ENCODE measurements around the gene HS3ST6.
"Not testable (repeated sequence)": the region's sequence is repeated elsewhere in the genome, so short reads cannot be mapped to it uniquely, and the experiment has no call there.

Gene HS3ST6

DNA sequence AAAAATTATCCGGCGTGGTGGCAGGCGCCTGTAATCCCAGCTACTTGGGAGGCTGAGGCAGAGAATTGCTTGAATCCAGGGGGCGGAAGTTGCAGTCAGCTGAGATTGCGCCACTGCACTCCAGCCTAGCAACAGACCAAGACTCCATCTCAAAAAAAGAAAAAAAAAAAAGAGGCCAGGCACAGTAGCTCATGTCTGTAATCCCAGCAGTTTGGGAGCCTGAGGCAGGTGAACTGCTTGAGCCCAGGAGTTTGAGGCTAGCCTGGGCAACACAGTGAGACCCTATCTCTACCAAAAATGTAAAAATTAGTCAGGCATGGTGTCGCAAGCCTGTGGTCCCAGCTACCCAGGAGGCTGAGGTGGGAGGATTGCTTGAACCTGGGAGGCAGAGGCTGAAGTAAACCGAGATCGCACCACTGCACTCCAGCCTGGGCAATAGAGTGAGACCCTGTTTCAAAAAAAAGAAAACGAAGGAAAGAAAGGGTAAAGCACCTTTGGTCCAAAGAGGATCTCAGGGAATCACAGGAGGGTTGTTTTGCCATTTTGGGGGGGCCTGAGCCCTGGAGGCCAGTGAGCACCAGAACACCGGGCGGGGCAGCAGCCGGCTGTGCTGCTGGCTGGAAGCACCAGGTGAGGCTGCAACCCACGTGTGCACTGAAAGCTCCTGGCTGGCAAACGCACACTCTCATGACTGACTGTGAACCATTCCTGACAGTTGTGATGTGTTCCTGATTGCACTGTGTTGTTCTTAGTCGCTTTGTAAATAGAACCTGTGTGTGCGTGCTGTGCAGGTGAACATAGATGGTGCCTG, 18.4 kb downstream of the HS3ST6 start:
- Histone ChIP-seq H3K9ac (no peak overlapping the region), H3K4me1 (peaks cover 0 to 13% (median 11%) of the 10 kb centered on the region in 10 experiments; a peak in 11 of 20 replicates), H3K27ac (no peak overlapping the region), H4K20me1 (no peaks in the 10 kb centered on the region), H3K27me3 (peaks cover 0 to 9% (median 0%) of the 10 kb centered on the region in 11 experiments; a peak in 4 of 22 replicates), H3K4me3 (no peak overlapping the region), H3K36me3 (no peaks in the 10 kb centered on the region), H3K4me2 (no peak overlapping the region), H3K9me3 (replicated peaks in 1 of 11) (no peaks in the 10 kb centered on the region)
- TF ChIP-seq Cebpa-rat (IDR thresholded peaks at IDR 0.05): no peak

DNA sequence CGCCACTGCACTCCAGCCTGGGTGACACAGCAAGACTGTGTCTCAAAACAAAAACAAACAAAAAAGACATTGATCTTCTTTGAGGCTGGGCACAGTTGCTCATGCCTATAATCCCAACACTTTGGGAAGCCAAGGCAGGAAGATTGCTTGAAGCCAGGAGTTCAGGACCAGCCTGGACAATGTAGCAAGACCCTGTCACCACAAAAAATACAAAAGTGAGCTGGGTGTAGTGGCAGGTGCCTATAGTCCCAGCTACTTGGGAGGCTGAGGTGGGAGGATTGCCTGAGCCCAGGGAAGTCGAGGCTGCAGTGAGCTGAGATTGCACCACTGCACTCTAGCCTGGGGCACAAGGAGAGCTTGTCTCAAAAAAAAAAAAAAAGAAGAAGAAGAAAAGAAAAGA, 20.5 kb downstream of the HS3ST6 start:
- not testable (repeated sequence) for H3K4me2 ChIP-seq; H3K4me3 ChIP-seq; H4K20me1 ChIP-seq; H3K9ac ChIP-seq; H3K9me3 ChIP-seq (replicated peaks in 1 of 11); H3K36me3 ChIP-seq; H3K27me3 ChIP-seq; H3K27ac ChIP-seq
- peaks cover 0 to 13% (median 3%) of the 10 kb centered on the region in 10 experiments; a peak in 9 of 20 replicates for H3K4me1 ChIP-seq

DNA sequence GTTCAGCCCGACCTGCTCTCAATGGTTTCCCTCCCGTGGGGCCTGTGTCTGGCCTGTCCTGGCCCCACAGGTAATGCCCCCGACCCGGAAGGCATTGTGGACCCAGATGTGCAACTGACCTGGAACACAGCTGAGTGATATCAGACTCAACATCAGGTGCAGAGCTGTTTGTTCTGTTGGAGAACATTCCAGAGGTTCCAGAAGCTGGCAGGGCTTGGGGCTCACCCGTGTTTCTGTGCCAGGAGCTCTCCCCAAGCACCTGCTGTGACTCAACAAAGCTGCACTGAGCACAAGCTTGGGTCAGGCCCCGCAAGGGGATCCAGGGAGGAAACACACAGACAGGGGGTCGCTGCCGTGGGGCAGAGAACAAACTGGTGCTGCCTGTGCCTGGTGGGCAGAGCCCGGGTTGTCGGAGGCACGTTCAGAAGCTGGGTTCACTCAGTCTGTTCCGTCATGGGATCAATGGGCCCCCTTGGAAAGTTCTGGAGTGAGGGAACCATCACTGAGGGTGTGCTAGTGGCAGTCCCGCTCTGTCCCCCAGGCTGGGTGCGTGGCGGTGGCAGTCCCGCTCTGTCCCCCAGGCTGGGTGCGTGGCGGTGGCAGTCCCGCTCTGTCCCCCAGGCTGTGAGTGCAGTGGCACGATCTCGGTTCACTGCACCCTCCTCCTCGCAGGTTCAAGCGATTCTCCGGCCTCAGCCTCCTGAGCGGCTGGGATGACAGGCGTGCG, 22.1 kb downstream of the HS3ST6 start:
- H3K36me3 ChIP-seq: no peaks in the 10 kb centered on the region
- H3K4me3 ChIP-seq: no peak overlapping the region
- no peak overlapping the region for H3K9ac ChIP-seq
- H3K4me1 ChIP-seq: peaks cover 0 to 13% (median 3%) of the 10 kb centered on the region in 10 experiments; a peak in 9 of 20 replicates
- H4K20me1 ChIP-seq: no peaks in the 10 kb centered on the region
- H3K27me3 ChIP-seq: peaks cover 0 to 9% (median 0%) of the 10 kb centered on the region in 11 experiments; a peak in 4 of 22 replicates
- TF ChIP-seq Cebpa-rat (IDR thresholded peaks at IDR 0.05): no peak
- H3K9me3 ChIP-seq (replicated peaks in 1 of 11): no peaks in the 10 kb centered on the region
- no peak overlapping the region for H3K4me2 ChIP-seq
- H3K27ac ChIP-seq: no peak overlapping the region

DNA sequence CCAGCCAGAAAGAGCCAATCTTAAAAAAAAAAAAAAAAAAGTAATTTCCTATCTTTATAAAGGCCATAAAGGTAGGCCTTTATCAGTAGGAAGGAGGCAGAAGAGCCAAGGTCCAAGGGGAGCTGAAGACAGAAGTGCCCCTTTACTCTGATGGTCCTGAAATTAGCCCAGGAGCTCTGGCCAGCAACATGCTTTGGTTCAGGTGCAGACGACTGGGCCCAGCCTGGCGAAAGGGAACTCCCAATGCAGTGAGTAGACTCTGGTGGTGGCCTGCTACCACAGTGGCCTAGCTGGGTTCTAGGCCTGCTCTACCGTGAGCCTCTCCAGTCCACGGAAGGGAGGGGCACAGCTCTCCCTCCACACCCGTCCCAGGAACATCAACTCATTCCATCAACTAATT, 23.1 kb downstream of the HS3ST6 start:
- Histone ChIP-seq H3K27me3 (peaks cover 0 to 3% (median 0%) of the 10 kb centered on the region in 11 experiments; a peak in 3 of 22 replicates), H3K9me3 (replicated peaks in 1 of 11) (no peaks in the 10 kb centered on the region), H3K4me2 (no peak overlapping the region), H3K27ac (no peak overlapping the region), H3K36me3 (no peaks in the 10 kb centered on the region), H4K20me1 (no peaks in the 10 kb centered on the region), H3K4me3 (no peak overlapping the region), H3K4me1 (peaks cover 0 to 13% (median 3%) of the 10 kb centered on the region in 10 experiments; a peak in 9 of 20 replicates), H3K9ac (no peak overlapping the region)
- TF ChIP-seq Cebpa-rat (IDR thresholded peaks at IDR 0.05): no peak

DNA sequence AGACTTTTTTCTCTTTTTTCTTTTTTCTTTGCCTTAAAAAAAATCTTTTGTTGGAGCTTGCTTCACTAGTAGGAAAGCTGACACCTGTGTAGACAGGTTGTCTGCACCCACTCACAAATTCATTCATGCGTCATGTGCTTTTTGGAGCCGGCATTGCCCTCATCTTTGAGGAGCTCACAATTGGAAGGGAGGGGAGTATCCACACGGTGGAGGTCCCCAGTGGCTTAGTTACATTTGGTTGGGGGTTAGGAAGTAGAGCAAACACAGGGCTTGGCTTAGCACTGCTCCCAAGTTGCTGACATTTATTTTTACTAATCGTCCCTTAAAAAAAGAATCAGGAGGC, 27.5 kb downstream of the HS3ST6 start:
- Histone ChIP-seq H3K27me3 (no peaks in the 10 kb centered on the region), H3K4me2 (no peak overlapping the region), H4K20me1 (no peaks in the 10 kb centered on the region), H3K4me1 (peaks cover 0 to 13% (median 3%) of the 10 kb centered on the region in 10 experiments; a peak in 9 of 20 replicates), H3K9ac (no peak overlapping the region), H3K9me3 (replicated peaks in 1 of 11) (no peaks in the 10 kb centered on the region), H3K4me3 (no peak overlapping the region), H3K27ac (no peak overlapping the region), H3K36me3 (no peaks in the 10 kb centered on the region)
- no peak for TF ChIP-seq Cebpa-rat (IDR thresholded peaks at IDR 0.05)

DNA sequence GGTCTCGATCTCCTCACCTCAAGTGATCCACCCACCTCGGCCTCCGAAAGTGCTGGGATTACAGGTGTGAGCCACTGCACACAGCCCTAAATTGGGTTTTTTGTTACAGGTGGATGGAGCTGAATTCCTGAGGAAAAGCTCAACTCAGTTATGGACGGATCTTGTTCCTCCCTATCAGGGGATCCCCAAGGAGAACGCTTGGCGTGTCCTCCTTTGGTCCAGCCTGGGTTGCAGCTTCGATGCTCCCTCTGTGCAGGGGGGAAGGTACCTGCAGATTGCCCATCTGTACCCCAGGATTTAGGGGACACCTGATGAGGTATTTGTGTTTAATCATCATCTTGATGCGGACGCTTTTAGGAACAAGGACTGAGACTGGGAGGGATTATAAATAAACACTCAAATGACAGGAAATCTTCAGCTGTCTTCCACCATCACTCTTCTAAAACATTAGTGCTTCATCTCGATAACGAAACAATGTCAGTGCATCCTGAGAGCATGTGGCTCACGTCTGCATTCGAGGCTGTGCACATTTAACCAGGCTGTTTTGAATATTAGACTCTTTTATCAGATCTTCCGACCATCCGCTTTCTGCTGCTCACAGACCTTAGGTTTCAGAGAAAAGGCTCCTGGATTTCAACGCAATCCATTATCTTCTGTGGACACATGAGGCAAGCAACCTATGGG, 28.0 kb downstream of the HS3ST6 start:
- no peak for TF ChIP-seq Cebpa-rat (IDR thresholded peaks at IDR 0.05)
- no peak overlapping the region for H3K9ac ChIP-seq
- H3K9me3 ChIP-seq (replicated peaks in 1 of 11): no peaks in the 10 kb centered on the region
- H3K4me3 ChIP-seq: no peak overlapping the region
- no peak overlapping the region for H3K27ac ChIP-seq
- H3K4me1 ChIP-seq: peaks cover 0 to 13% (median 3%) of the 10 kb centered on the region in 10 experiments; a peak in 9 of 20 replicates
- H3K4me2 ChIP-seq: no peak overlapping the region
- no peaks in the 10 kb centered on the region for H4K20me1 ChIP-seq
- H3K27me3 ChIP-seq: no peaks in the 10 kb centered on the region
- H3K36me3 ChIP-seq: no peaks in the 10 kb centered on the region

DNA sequence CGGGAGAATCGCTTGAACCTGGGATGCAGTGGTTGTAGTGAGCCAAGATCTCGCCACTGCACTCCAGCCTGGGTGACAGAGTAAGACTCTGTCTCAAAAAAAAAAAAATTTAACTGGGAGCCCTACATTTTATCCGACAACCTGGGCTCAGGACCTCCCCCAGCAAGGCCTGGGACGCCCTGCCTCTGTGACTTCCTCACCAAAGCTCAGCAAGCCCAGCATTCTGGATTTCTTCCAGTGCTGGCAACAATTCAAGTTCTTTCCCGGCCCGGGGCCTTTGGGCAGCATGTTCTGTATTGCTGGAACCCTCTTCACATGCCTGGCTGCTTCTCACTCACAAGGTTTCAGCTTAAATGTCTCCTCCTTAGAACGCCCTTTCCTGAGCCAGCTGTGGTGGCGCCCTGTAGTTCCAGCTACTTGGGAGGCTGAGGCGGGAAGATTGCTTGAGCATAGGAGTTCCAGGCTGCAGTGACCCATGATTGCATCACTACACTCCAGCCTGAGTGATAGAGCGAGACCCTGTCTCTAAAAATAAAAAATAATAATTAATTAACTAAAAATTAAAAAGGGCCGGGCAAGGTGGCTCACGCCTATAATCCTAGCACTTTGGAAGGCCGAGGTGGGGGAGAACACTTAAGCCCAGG, 30.4 kb downstream of the HS3ST6 start:
- Histone ChIP-seq H3K36me3 (no peaks in the 10 kb centered on the region), H4K20me1 (no peaks in the 10 kb centered on the region), H3K4me3 (no peak overlapping the region), H3K9ac (no peak overlapping the region), H3K27me3 (no peaks in the 10 kb centered on the region), H3K4me2 (no peak overlapping the region), H3K27ac (no peak overlapping the region), H3K4me1 (no peaks in the 10 kb centered on the region), H3K9me3 (replicated peaks in 1 of 11) (no peaks in the 10 kb centered on the region)
- TF ChIP-seq Cebpa-rat (IDR thresholded peaks at IDR 0.05): no peak

DNA sequence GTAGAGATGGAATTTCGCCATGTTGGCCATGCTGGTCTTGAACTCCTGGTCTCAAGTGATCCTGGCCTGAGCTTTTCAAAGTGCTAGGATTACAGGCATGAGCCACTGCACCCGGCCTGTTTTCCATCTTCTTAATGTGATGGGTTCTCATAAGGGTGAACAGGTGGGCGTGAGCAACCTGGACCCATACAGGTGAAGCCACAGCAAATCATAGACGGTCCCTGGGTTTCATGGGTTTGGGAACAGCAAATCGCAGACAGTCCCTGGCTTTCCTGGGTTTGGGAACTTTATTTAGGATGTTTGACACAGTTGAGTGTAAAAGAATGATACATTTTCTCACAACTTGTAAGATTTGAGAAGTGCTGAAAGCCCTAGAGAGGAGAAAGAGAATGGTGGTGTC, 33.3 kb downstream of the HS3ST6 start:
- Histone ChIP-seq H3K4me3 (no peak overlapping the region), H3K36me3 (no peaks in the 10 kb centered on the region), H3K4me1 (no peaks in the 10 kb centered on the region), H4K20me1 (no peaks in the 10 kb centered on the region), H3K27me3 (no peaks in the 10 kb centered on the region), H3K27ac (no peak overlapping the region), H3K4me2 (no peak overlapping the region), H3K9me3 (replicated peaks in 1 of 11) (no peaks in the 10 kb centered on the region), H3K9ac (no peak overlapping the region)
- no peak for TF ChIP-seq Cebpa-rat (IDR thresholded peaks at IDR 0.05)

- TF ChIP-seq Cebpa-rat (IDR thresholded peaks at IDR 0.05): peak in 3 of 11 experiments; percentile 13 to 52 (median 19); a peak in 2 of 22 replicates
- H3K4me1 ChIP-seq: no peaks in the 10 kb centered on the region
- H3K4me3 ChIP-seq: no peak overlapping the region
- no peak overlapping the region for H3K27ac ChIP-seq
- H3K9ac ChIP-seq: no peak overlapping the region
- H4K20me1 ChIP-seq: no peaks in the 10 kb centered on the region
- no peaks in the 10 kb centered on the region for H3K9me3 ChIP-seq (replicated peaks in 1 of 11)
- H3K4me2 ChIP-seq: no peak overlapping the region
- H3K36me3 ChIP-seq: no peaks in the 10 kb centered on the region
- H3K27me3 ChIP-seq: no peaks in the 10 kb centered on the region
Measured at GRCh38 chr16:1884155-1884760, 34.0 kb downstream of the HS3ST6 start.

- H3K27ac ChIP-seq, H3K36me3 ChIP-seq: not testable (repeated sequence)
Measured at GRCh38 chr16:1881172-1881571, 37.0 kb downstream of the HS3ST6 start.

More at GRCh38 chr16:1881172-1881571, 37.0 kb downstream of the HS3ST6 start:
- not testable (repeated sequence) for H3K27me3 ChIP-seq; H3K4me3 ChIP-seq; H3K9me3 ChIP-seq (replicated peaks in 1 of 11); H3K4me1 ChIP-seq; H3K9ac ChIP-seq; H3K4me2 ChIP-seq; H4K20me1 ChIP-seq
